Activated CD8-positive, alpha-beta memory T cell treated with anti-CD3 and anti-CD28 coated beads for 24 hours (primary cell): ENCODE results near the gene WNT7A.
"Not testable (repeated sequence)": the region's sequence is repeated elsewhere in the genome, so short reads cannot be mapped to it uniquely, and the experiment has no call there.

Experiments used
- DNase-seq: peaks from one replicate; pipeline ENCODE4 v3.0.0-alpha.2; 2020

The WNT7A gene

DNA sequence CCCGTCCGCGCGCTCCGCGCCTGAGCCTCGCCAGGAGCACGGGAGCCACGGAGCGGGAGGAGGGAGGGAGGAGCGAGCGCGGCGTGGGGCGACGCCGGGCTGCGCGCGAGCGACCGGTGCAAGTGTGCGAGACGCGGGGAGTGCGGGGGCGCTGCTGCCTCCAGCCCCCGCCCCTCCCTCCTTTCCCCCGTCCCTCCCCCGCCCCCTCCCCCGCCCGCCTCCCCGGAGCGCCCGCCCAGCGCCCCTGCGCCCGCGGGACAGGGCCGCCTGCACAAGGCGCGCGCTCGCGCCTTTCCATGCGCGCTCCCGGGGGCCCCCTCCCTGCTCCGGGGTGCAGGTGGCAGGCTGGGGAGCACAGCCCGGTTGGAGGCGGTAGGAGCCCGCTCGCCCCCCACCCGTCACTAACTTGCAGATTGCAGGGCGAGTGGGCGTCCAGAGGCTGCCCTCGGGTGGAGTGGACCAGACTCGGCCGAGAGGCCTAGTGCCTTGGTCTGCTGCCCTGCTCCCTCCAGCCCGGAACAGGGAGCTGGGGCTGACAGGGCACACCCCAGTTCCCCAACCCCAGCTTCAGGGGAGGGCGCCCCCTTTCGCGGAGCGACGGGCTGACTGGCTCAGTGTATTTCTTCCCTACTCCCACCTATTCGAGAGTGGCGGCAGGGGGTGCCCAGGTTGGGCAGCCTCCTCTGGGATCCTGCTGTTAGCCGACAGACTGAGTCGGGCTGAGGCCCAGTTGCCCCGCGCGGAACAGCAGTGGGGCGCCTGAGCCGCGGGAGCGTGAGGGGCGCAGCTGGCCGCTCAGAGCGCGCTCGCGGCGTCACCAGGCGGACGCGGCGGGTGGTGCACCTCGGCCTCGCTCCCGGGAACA lies at the start of gene WNT7A:
WNT7A (minus strand) TSS at position 126 of the 865 bp plus-strand sequence. CDS start 255 bp downstream, outside the sequence.
- DNase-seq, result peak; percentile 81

- DNase-seq, result not testable (repeated sequence)
Measured at GRCh38 chr3:13928741-13929140, 48.9 kb upstream of the WNT7A start.

- DNase-seq, result no peak
Measured at GRCh38 chr3:13927295-13927694, 47.4 kb upstream of the WNT7A start.

DNA sequence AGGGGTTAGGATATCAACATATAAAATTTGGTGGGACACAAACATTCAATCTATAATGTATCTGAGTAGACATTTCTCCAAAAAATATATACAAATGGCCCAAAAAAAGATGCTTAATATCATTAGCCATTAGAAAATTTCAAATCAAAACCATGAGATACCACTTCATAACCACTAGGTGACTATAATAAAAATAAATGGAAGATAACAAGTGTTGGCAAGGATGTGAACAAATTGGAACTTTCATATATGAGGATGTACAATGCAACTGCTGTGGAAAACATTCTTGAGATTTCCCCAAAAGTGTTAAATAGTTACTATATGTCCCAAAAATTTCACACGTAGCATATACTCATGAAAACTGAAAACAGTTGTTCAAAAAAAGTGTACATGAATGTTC lies 36.5 kb upstream of the WNT7A start:
- no peak for DNase-seq

GRCh38 chr3:13902648-13903238 lies 22.9 kb upstream of the WNT7A start:
- DNase-seq, result no peak

DNA sequence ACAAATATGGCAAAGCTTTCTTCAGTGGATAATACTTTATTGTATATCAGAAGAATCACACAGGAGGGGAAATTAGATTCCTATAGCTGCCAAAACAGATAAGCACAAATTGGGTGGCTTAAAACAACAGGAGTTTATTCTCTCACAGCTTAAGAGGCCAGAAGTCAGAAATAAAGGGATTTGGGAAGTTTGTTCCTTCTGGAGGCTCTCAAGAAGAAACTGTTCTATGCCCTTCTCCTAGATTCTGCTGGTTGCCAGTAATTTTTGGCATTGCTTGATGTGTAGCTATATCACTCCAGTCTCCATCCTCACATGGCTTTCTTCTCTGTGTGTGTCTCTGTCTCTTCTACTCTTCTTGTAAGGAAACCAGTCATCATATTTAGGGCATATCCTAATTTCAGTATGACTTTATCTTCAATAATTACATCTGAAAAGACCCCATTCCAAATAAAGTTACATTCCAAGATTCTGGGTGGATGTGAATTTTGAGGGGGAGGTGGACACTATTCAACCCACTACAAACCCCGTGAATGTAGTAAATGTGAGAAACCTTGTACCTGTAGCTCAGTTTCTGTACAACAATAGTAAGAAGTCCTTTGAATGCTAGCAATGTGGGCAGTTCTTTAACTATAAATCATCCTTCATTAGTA lies 22.2 kb upstream of the WNT7A start:
- DNase-seq, result no peak

GRCh38 chr3:13898346-13898745 lies 18.5 kb upstream of the WNT7A start:
- no peak for DNase-seq

DNA sequence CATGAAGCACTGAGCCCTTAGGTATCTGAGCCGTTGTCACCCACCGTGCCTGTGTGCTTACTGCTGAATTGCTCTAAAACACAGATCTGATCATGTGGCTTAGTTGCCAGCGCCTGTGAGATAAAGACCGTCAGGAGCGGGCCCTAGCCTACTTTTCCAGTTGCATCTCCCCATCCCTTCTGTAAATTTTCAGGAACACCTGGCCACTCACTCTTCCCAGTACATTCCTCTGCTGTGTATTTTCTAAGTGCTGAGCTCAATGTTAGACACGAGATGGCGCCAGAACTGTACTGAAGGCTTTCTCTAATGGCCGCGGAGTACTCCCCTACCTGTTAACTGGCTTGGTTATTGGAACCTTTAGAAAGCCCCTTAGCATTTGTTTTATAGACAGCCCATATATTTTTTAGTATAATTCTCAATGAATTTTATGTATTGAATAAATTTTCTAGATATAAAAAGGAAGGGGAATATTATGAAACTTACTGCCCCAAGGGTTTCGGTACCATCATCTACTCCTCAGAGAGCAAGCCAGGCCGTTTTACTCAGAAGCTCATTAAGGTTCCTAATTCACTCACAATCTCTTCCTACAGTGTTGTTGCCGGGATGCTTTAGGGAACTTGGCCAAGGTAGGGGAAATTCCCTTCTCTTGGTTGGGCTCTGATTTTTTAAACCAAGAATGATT lies 16.7 kb upstream of the WNT7A start:
- peak; percentile 69 for DNase-seq

GRCh38 chr3:13895155-13896105 lies 15.6 kb upstream of the WNT7A start:
- DNase-seq, result peak; percentile 98

DNA sequence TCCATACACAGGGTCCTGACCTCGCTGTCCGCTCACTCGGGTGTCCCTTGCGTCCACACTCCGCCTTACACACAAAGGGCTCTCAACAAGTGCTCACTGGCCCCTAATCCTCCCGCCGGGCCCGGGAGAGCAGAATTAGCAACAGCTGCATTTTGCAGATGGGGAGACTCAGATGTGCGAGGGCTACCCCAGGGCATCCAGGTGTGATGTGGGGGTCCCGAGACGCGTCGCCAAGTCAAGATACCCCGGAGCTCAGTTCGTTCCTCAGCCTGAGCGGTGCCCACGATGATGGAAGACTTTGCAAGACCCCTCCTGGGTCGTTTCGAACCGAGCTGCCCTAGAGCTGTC lies 14.9 kb upstream of the WNT7A start:
- DNase-seq, result no peak

GRCh38 chr3:13894096-13894806 lies 14.4 kb upstream of the WNT7A start:
- no peak for DNase-seq

DNA sequence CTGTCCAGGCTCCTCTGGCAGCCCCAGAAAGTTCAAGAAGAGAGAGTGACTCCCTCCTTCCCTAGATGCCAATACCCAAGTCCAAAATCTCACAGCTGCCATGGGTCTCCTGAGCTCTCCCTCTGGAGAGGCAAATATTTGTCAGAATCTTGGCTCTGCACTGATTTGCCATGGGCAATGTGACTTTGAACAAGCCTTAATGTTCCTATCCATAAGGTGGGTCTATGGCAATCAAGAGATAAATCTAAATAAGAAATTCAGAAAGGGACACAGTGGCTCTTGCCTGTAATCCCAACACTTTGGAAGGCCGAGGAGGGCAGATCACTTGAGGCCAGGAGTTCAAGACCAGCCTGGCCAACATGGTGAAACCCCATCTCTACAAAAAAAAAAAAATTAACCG lies 12.4 kb upstream of the WNT7A start:
- no peak for DNase-seq

DNA sequence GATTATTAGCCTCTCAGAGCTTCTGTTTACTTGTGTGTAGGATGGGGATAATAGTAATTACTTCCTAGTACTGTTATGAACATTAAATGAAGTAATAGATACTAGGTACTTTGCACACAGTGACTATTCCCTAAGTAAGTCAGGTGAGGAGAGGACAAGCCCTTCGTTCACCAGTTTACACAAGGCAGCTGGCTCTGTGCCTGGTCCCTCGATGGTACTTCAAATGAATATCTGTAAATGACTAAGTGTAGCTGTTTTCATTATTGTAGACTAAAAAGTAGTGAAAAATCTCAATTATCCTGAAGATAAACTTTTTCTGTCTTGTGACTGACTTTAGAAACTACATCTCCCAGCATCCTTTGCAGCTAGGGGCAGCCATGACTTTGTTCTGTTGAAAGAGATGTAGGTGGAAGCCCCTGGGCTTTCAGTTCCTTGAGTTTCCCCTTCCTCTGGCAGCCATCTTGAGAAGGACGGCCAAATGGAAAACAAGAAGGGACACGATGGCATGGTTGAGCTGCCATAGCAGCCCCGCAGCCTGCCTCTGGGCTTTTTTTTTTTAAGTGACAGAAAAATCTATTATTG lies 11.7 kb upstream of the WNT7A start:
- DNase-seq, result no peak

GRCh38 chr3:13891017-13891392 lies 11.1 kb upstream of the WNT7A start:
- no peak for DNase-seq

DNA sequence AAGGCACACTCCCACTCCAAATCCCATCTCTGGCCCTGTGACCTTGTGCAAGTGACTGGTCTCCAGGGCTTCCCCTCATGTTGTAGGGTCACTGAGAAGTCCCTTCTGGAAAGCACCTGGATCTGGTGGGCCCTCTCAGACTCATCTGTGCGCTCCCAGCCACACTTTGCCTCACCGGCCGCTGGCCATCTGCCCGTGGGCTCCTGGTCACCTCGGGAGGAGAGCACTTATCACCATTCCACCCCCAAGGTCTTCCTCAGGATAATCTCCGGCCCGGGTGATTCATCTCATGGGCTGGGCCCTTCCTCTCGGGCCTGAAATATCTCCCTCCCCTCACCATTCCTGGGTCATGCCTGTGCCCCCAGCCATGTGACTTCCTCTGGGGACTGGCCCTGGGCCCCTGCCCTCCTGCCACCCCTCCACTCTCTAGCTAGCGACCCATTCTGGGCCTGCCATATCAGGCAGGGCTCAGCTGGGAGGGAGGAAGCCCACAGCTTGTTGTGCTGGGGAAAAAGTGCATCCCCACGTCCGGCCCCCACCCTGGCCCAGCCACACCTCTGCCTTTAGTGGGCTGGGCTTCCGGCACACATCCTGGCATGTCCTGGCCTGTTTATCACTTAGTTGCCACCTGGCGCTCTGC lies 10.6 kb upstream of the WNT7A start:
- peak; percentile 68 for DNase-seq

DNA sequence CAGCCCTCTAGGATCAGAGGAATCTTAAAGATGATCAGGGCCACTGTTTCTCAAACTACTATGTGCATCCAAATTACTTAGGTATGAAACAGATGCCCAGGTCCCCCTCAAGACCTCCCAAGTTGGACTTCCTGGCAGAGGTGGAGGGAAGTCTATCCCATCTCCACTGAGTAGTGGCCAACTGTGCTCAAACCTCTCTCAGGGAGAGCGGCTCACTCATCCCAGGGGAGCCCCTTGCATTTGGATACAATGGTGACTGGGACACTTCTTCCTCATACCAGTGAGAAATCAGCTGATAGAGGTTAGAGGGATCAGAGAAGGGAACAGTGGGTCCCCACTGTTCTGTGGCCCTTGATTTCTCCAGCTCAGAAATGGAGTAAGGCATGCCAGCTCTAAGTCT lies 8.7 kb upstream of the WNT7A start:
- DNase-seq, result no peak

- no peak for DNase-seq
Measured at GRCh38 chr3:13887495-13888300, 7.8 kb upstream of the WNT7A start.

- no peak for DNase-seq
Measured at GRCh38 chr3:13886593-13887129, 6.8 kb upstream of the WNT7A start.

- DNase-seq, result no peak
Measured at GRCh38 chr3:13885704-13886010, 5.8 kb upstream of the WNT7A start.
